ENCODE measurements around the gene NCAPD2.
"Not testable (repeated sequence)": the region's sequence is repeated elsewhere in the genome, so short reads cannot be mapped to it uniquely, and the experiment has no call there.

Gene NCAPD2

GRCh38 chr12:6556857-6557256 lies 63.0 kb downstream of the NCAPD2 start:
- H3K27ac ChIP-seq (ENCODE audit: insufficient read depth in 1 of 2, low read depth in 1 of 2, low read length in 2 of 2, poor library complexity in 1 of 2, severe bottlenecking in 2 of 2) = no peak overlapping the region
- no peak overlapping the region for H3K4me3 ChIP-seq (ENCODE audit: control insufficient read depth in 1 of 7, extremely low read depth in 1 of 7, insufficient read depth in 4 of 7, low read depth in 2 of 7, low read length in 6 of 7)
- no peaks in the 10 kb centered on the region for H3K27me3 ChIP-seq (replicated peaks in 2 of 5; ENCODE audit: control insufficient read depth in 4 of 5, insufficient read depth in 5 of 5, low read length in 4 of 5)
- H3K9me3 ChIP-seq (ENCODE audit: control extremely low read depth in 1 of 5, control insufficient read depth in 4 of 5, insufficient read depth in 2 of 5, low read depth in 1 of 5, low read length in 4 of 5) = no peaks in the 10 kb centered on the region
- peaks cover 11 to 59% (median 39%) of the 10 kb centered on the region in 4 experiments for H3K36me3 ChIP-seq (ENCODE audit: control insufficient read depth in 4 of 4, insufficient read depth in 4 of 4, low read length in 3 of 4)
- WGBS (ENCODE audit: insufficient coverage) = 83% methylated on average over 3 of the region's 4 CpGs
- DNase-seq = no peak
- peaks cover 2 to 34% (median 30%) of the 10 kb centered on the region in 4 experiments for H3K4me1 ChIP-seq (ENCODE audit: control extremely low read depth in 1 of 4, control insufficient read depth in 4 of 4, insufficient read depth in 4 of 4, low read length in 3 of 4)
- CTCF ChIA-PET = interaction anchor here (0.8 to 1.6 kb wide), 7 partner anchors 9 to 124 kb away, joined by 3 to 5 read pairs (median 3); no protein-coding TSS in a partner anchor
- POLR2A ChIA-PET = no interaction called here

DNA sequence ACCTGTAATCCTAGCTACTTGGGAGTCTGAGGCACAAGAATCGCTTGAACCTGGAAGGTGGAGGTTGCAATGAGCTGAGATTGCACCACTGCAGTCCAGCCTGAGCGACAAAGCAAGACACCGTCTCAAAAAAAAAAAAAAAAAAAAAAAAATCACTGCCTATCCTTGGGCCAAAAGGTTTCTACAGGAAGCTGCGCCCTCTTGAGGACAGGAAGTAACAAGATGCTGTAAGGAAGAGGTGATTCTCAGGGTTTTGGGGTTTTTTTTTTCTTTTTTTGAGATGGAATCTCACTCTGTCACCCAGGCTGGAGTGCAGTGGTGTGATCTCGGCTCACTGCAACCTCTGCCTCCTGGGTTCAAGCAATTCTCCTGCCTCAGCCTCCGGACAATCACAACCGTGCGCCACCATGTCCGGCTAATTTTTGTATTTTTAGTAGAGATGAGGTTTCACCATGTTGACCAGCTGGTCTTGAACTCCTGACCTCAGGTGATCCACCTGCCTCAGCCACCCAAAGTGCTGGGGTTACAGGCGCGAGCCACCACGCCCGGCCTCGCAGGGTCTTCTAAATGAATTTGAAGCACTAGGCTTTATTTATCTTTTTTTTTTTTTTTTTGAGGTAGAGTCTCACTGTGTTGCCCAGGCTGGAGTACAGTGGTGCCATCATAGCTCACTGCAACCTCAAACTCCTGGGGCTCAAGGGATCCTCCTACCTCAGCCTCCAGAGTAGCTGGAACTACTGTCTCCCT lies 64.3 kb downstream of the NCAPD2 start:
- ChIA-PET CTCF (interaction anchor here (0.6 to 1.6 kb wide), 13 partner anchors 8 to 155 kb away, joined by 3 to 5 read pairs (median 3); partner anchors contain the start of gene NOP2), POLR2A (interaction anchor here (0.6 kb wide), 1 partner anchor 22 kb away, joined by 3 read pairs; no protein-coding TSS in a partner anchor)
- Histone ChIP-seq H3K4me1 (ENCODE audit: control extremely low read depth in 1 of 4, control insufficient read depth in 4 of 4, insufficient read depth in 4 of 4, low read length in 3 of 4) (peaks cover 2 to 28% (median 25%) of the 10 kb centered on the region in 4 experiments), H3K36me3 (ENCODE audit: control insufficient read depth in 4 of 4, insufficient read depth in 4 of 4, low read length in 3 of 4) (peaks cover 14 to 64% (median 46%) of the 10 kb centered on the region in 4 experiments)
- not testable (repeated sequence) for H3K4me3 ChIP-seq (ENCODE audit: control insufficient read depth in 1 of 7, extremely low read depth in 1 of 7, insufficient read depth in 4 of 7, low read depth in 2 of 7, low read length in 6 of 7); H3K27ac ChIP-seq (ENCODE audit: insufficient read depth in 1 of 2, low read depth in 1 of 2, low read length in 2 of 2, poor library complexity in 1 of 2, severe bottlenecking in 2 of 2); H3K9me3 ChIP-seq (ENCODE audit: control extremely low read depth in 1 of 5, control insufficient read depth in 4 of 5, insufficient read depth in 2 of 5, low read depth in 1 of 5, low read length in 4 of 5); H3K27me3 ChIP-seq (replicated peaks in 2 of 5; ENCODE audit: control insufficient read depth in 4 of 5, insufficient read depth in 5 of 5, low read length in 4 of 5)
- 100% methylated on average over 3 of the region's 14 CpGs for WGBS (ENCODE audit: insufficient coverage)
- DNase-seq = peak; percentile 61 to 82 (median 77)

DNA sequence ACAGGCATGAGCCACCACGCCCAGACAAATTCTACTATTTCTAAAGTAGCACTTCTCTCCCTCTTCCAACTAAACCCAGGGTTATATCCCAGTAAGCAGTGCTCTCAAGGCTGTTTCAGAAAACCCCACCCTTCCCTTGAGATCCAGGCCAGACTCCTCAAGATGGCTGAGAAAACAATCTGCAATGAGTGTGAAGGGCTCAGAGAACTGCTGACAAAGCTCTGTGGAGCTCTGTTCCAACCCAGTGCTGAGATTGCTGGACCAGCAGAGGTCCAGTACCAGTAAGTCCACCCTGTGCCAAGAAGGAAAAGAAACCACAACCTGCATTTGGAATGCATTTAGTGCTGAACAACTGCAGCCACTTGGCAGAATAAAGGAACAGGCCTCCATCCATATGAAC lies 65.6 kb downstream of the NCAPD2 start:
- no peaks in the 10 kb centered on the region for H3K27me3 ChIP-seq (replicated peaks in 2 of 5; ENCODE audit: control insufficient read depth in 4 of 5, insufficient read depth in 5 of 5, low read length in 4 of 5)
- H3K27ac ChIP-seq (ENCODE audit: insufficient read depth in 1 of 2, low read depth in 1 of 2, low read length in 2 of 2, poor library complexity in 1 of 2, severe bottlenecking in 2 of 2) = no peak overlapping the region
- H3K9me3 ChIP-seq (ENCODE audit: control extremely low read depth in 1 of 5, control insufficient read depth in 4 of 5, insufficient read depth in 2 of 5, low read depth in 1 of 5, low read length in 4 of 5) = no peaks in the 10 kb centered on the region
- H3K36me3 ChIP-seq (ENCODE audit: control insufficient read depth in 4 of 4, insufficient read depth in 4 of 4, low read length in 3 of 4) = peaks cover 14 to 67% (median 49%) of the 10 kb centered on the region in 4 experiments
- no peak for DNase-seq
- peaks cover 2 to 15% (median 12%) of the 10 kb centered on the region in 4 experiments for H3K4me1 ChIP-seq (ENCODE audit: control extremely low read depth in 1 of 4, control insufficient read depth in 4 of 4, insufficient read depth in 4 of 4, low read length in 3 of 4)
- ChIA-PET POLR2A (no interaction called here), CTCF (interaction anchor here (0.6 to 1.6 kb wide), 4 partner anchors 24 to 139 kb away, joined by 3 to 4 read pairs (median 4); no protein-coding TSS in a partner anchor)
- H3K4me3 ChIP-seq (ENCODE audit: control insufficient read depth in 1 of 7, extremely low read depth in 1 of 7, insufficient read depth in 4 of 7, low read depth in 2 of 7, low read length in 6 of 7) = no peak overlapping the region
- WGBS (ENCODE audit: insufficient coverage) = 100% methylated on average over 1 of the region's 1 CpG

GRCh38 chr12:6560501-6561205 lies 66.8 kb downstream of the NCAPD2 start:
- H3K36me3 ChIP-seq (ENCODE audit: control insufficient read depth in 4 of 4, insufficient read depth in 4 of 4, low read length in 3 of 4) = peaks cover 15 to 78% (median 54%) of the 10 kb centered on the region in 4 experiments

DNA sequence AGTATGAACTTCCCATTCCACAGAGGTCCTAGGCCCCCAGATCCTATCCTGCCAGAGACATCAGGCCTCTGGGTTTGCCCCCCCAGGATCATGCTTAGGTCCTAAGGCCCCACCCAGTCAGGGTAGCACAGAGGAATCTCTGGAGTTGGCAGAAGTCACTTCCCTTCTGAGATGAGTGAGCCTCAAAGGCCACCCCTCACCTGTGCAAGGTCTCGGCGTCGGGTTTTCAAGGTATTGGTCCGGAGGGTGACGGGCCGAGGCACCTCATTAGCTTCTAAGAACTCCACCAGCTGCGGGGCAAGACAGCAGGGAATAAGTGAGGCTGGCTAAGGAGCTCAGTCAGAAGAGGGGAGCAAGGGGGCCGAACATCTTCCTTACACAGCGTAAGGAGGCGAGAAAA lies 69.0 kb downstream of the NCAPD2 start:
- H3K4me1 ChIP-seq (ENCODE audit: control extremely low read depth in 1 of 4, control insufficient read depth in 4 of 4, insufficient read depth in 4 of 4, low read length in 3 of 4) = peaks cover 6 to 13% (median 8%) of the 10 kb centered on the region in 4 experiments
- CTCF ChIA-PET = interaction anchor here (0.9 to 7.1 kb wide), 14 partner anchors 9 to 160 kb away, joined by 3 to 41 read pairs (median 4); no protein-coding TSS in a partner anchor
- H3K36me3 ChIP-seq (ENCODE audit: control insufficient read depth in 4 of 4, insufficient read depth in 4 of 4, low read length in 3 of 4) = peaks cover 18 to 78% (median 54%) of the 10 kb centered on the region in 4 experiments
- no peaks in the 10 kb centered on the region for H3K27me3 ChIP-seq (replicated peaks in 2 of 5; ENCODE audit: control insufficient read depth in 4 of 5, insufficient read depth in 5 of 5, low read length in 4 of 5)
- WGBS (ENCODE audit: insufficient coverage) = 92% methylated on average over 10 of the region's 10 CpGs
- no peaks in the 10 kb centered on the region for H3K9me3 ChIP-seq (ENCODE audit: control extremely low read depth in 1 of 5, control insufficient read depth in 4 of 5, insufficient read depth in 2 of 5, low read depth in 1 of 5, low read length in 4 of 5)
- DNase-seq = no peak
- H3K4me3 ChIP-seq (ENCODE audit: control insufficient read depth in 1 of 7, extremely low read depth in 1 of 7, insufficient read depth in 4 of 7, low read depth in 2 of 7, low read length in 6 of 7) = no peak overlapping the region
- H3K27ac ChIP-seq (ENCODE audit: insufficient read depth in 1 of 2, low read depth in 1 of 2, low read length in 2 of 2, poor library complexity in 1 of 2, severe bottlenecking in 2 of 2) = no peak overlapping the region
- POLR2A ChIA-PET = no interaction called here

More at GRCh38 chr12:6560501-6561205, 66.8 kb downstream of the NCAPD2 start:
- CTCF ChIA-PET = interaction anchor here (0.6 to 1.5 kb wide), 3 partner anchors 10 to 124 kb away, joined by 3 read pairs; no protein-coding TSS in a partner anchor
- Histone ChIP-seq H3K4me3 (ENCODE audit: control insufficient read depth in 1 of 7, extremely low read depth in 1 of 7, insufficient read depth in 4 of 7, low read depth in 2 of 7, low read length in 6 of 7) (no peak overlapping the region), H3K4me1 (ENCODE audit: control extremely low read depth in 1 of 4, control insufficient read depth in 4 of 4, insufficient read depth in 4 of 4, low read length in 3 of 4) (peaks cover 0 to 5% (median 2%) of the 10 kb centered on the region in 4 experiments), H3K9me3 (ENCODE audit: control extremely low read depth in 1 of 5, control insufficient read depth in 4 of 5, insufficient read depth in 2 of 5, low read depth in 1 of 5, low read length in 4 of 5) (no peaks in the 10 kb centered on the region), H3K27ac (ENCODE audit: insufficient read depth in 1 of 2, low read depth in 1 of 2, low read length in 2 of 2, poor library complexity in 1 of 2, severe bottlenecking in 2 of 2) (no peak overlapping the region), H3K27me3 (replicated peaks in 2 of 5; ENCODE audit: control insufficient read depth in 4 of 5, insufficient read depth in 5 of 5, low read length in 4 of 5) (no peaks in the 10 kb centered on the region)
- no peak for DNase-seq
- POLR2A ChIA-PET = no interaction called here
- WGBS (ENCODE audit: insufficient coverage) = 97% methylated on average over 12 of the region's 13 CpGs

- WGBS (ENCODE audit: insufficient coverage) = 77% methylated on average over 6 of the region's 8 CpGs
- H3K4me3 ChIP-seq (ENCODE audit: control insufficient read depth in 1 of 7, extremely low read depth in 1 of 7, insufficient read depth in 4 of 7, low read depth in 2 of 7, low read length in 6 of 7) = no peak overlapping the region
- DNase-seq = peak; percentile 60 to 70 (median 62)
- no peaks in the 10 kb centered on the region for H3K27me3 ChIP-seq (replicated peaks in 2 of 5; ENCODE audit: control insufficient read depth in 4 of 5, insufficient read depth in 5 of 5, low read length in 4 of 5)
- POLR2A ChIA-PET = no interaction called here
- no peaks in the 10 kb centered on the region for H3K9me3 ChIP-seq (ENCODE audit: control extremely low read depth in 1 of 5, control insufficient read depth in 4 of 5, insufficient read depth in 2 of 5, low read depth in 1 of 5, low read length in 4 of 5)
- no peak overlapping the region for H3K27ac ChIP-seq (ENCODE audit: insufficient read depth in 1 of 2, low read depth in 1 of 2, low read length in 2 of 2, poor library complexity in 1 of 2, severe bottlenecking in 2 of 2)
- H3K4me1 ChIP-seq (ENCODE audit: control extremely low read depth in 1 of 4, control insufficient read depth in 4 of 4, insufficient read depth in 4 of 4, low read length in 3 of 4) = peaks cover 7 to 18% (median 9%) of the 10 kb centered on the region in 4 experiments
- H3K36me3 ChIP-seq (ENCODE audit: control insufficient read depth in 4 of 4, insufficient read depth in 4 of 4, low read length in 3 of 4) = peaks cover 18 to 75% (median 52%) of the 10 kb centered on the region in 4 experiments
- CTCF ChIA-PET = interaction anchor here (0.6 to 7.1 kb wide), 19 partner anchors 9 to 160 kb away, joined by 3 to 41 read pairs (median 4); partner anchors contain the start of genes LPAR5 and ZNF384
Measured at GRCh38 chr12:6563448-6564050, 69.6 kb downstream of the NCAPD2 start.
